K562 (cell line): ENCODE measurements around the gene GNAI1. TPM values are rescaled to one million over a fixed set of nuclear protein-coding genes. Genes with fewer than 3 reads are reported as not detected.
"Not testable (repeated sequence)": the region's sequence is repeated elsewhere in the genome, so short reads cannot be mapped to it uniquely, and the experiment has no call there.

Experiments
- ATAC-seq: fragments of 200-7000 bp; cut with Tn5 transposase; 3 replicates; pipeline ENCODE4 v1.9.1; 2020; ENCODE audit warnings: moderate library complexity
- BruUV-seq: library from RNA; stranded (reverse); fragments of 400-500 nt; replicated peaks from 2 replicates; lab custom pipeline; 2021; lab: Mats Ljungman, UMichigan
- CTCF ChIA-PET: fragments of 300-600 bp; formaldehyde crosslinking; extraction: SDS; loops from one replicate; lab custom pipeline; 2021; ENCODE audit warnings: low intra/inter-chr PET ratio; lab: Yijun Ruan, JAX
- POLR2A ChIA-PET: fragments of 300-600, 350-650 bp; sonication (Branson Sonifier 250); formaldehyde crosslinking; extraction: SDS; loops from one replicate; lab custom pipeline; 2021; ENCODE audit warnings: antibody characterized with exemption, inconsistent platforms; lab: Yijun Ruan, JAX
- DNase-seq, 4 experiments: peaks; one replicate each; pipeline versions ENCODE4 v3.0.0 to v3.0.0-alpha.2; 2011 to 2018; ENCODE audit warnings: low spot score in 3 of 4, mixed read lengths in 3 of 4; ENCODE audit errors: extremely low read depth in 1 of 4
- FAIRE-seq: peaks from 2 replicates; lab custom pipeline; 2011; peaks lifted over from hg19 to GRCh38; lab: Jason Lieb, UNC
- H2AFZ ChIP-seq: 2 replicates; pipeline ENCODE4 v1.6.0; 2011; ENCODE audit warnings: low read depth, low read length, control low read depth, inconsistent platforms
- H3K27ac ChIP-seq: fragments of 200-600 bp; 3 replicates; pipeline ENCODE4 v1.8.0; 2011; ENCODE audit warnings: low read depth, mild to moderate bottlenecking, control low read depth, inconsistent platforms, low read length, moderate library complexity, mixed read lengths; ENCODE audit errors: extremely low read depth
- H3K27me3 ChIP-seq, 2 experiments: fragments of 300-600 bp in 1 of 2; 2 replicates in 1 of 2; 3 replicates in 1 of 2; pipeline versions ENCODE4 v1.6.0 to v1.8.0; 2011; ENCODE audit warnings: inconsistent platforms in 2 of 2, low read length in 2 of 2, mild to moderate bottlenecking in 1 of 2, mixed read lengths in 1 of 2, moderate library complexity in 1 of 2; ENCODE audit not compliant: control insufficient read depth in 2 of 2, insufficient read depth in 2 of 2
- H3K36me3 ChIP-seq: fragments of 300-600 bp; 3 replicates; pipeline ENCODE4 v1.8.0; 2011; ENCODE audit warnings: mild to moderate bottlenecking, low read length, inconsistent platforms; ENCODE audit not compliant: control insufficient read depth, insufficient read depth
- H3K4me1 ChIP-seq, 2 experiments: fragments of 200-600 bp in 1 of 2; replicated peaks in 1 of 2; 2 replicates in 1 of 2; 3 replicates in 1 of 2; pipeline versions ENCODE4 v1.5.1 to v1.8.0; 2011; ENCODE audit warnings: inconsistent platforms in 2 of 2, low read length in 2 of 2, mild to moderate bottlenecking in 1 of 2, mixed read lengths in 1 of 2, moderate library complexity in 1 of 2; ENCODE audit not compliant: control insufficient read depth in 2 of 2, insufficient read depth in 2 of 2
- H3K4me2 ChIP-seq: 2 replicates; pipeline ENCODE4 v1.6.1; 2011; ENCODE audit warnings: low read length, control low read depth, inconsistent platforms, mixed read lengths; ENCODE audit not compliant: insufficient read depth
- H3K4me3 ChIP-seq: fragments of 200-600 bp; sonication (generic), shearing (Covaris generic); 2 replicates; pipeline ENCODE4 v1.5.1; 2016; ENCODE audit warnings: control low read depth, inconsistent platforms
- H3K79me2 ChIP-seq: fragments of 200-600 bp; 3 replicates; pipeline ENCODE4 v1.8.0; 2011; ENCODE audit warnings: low read length, inconsistent platforms; ENCODE audit not compliant: control insufficient read depth, insufficient read depth
- H3K9ac ChIP-seq, 2 experiments: 2 replicates each; pipeline versions ENCODE4 v1.6.0 to v1.6.1; 2011; ENCODE audit warnings: low read depth in 2 of 2, low read length in 2 of 2, control low read depth in 1 of 2, inconsistent platforms in 1 of 2, mild to moderate bottlenecking in 1 of 2, mixed read lengths in 1 of 2; ENCODE audit not compliant: insufficient read depth in 1 of 2
- H3K9me1 ChIP-seq: one replicate; pipeline ENCODE4 v1.6.0; 2011; ENCODE audit warnings: inconsistent platforms, mild to moderate bottlenecking, low read length, moderate library complexity; ENCODE audit not compliant: control insufficient read depth, insufficient read depth
- H3K9me3 ChIP-seq: replicated peaks from 2 replicates; pipeline ENCODE4 v1.5.1; 2011; ENCODE audit warnings: low read depth, low read length, inconsistent platforms; ENCODE audit not compliant: control insufficient read depth, insufficient read depth
- H4K20me1 ChIP-seq: replicated peaks from 2 replicates; pipeline ENCODE4 v1.6.1; 2011; ENCODE audit warnings: low read length, inconsistent platforms, mixed read lengths; ENCODE audit not compliant: control insufficient read depth, insufficient read depth
- CBFB ChIP-seq: sonication (generic); formaldehyde crosslinking; IDR thresholded peaks from 2 replicates; pipeline ENCODE4 v1.4.0; 2020; ENCODE audit warnings: mild to moderate bottlenecking, missing genetic modification reagents
- GTF2B ChIP-seq: IDR thresholded peaks from 2 replicates; pipeline ENCODE4 v1.6.1; 2011; ENCODE audit not compliant: insufficient read length; ENCODE audit errors: extremely low read depth
- SMARCE1 ChIP-seq: fragments of 450-650 bp; IDR thresholded peaks from 2 replicates; pipeline ENCODE4 v1.7.1; 2016; ENCODE audit warnings: mild to moderate bottlenecking
- STAT5B ChIP-seq: fragments of 250-450 bp; sonication (Bioruptor Pico); IDR thresholded peaks from 2 replicates; pipeline ENCODE4 v1.8.0; 2021; ENCODE audit warnings: mild to moderate bottlenecking, inconsistent platforms
- TARDBP ChIP-seq: fragments of 450-650 bp; IDR thresholded peaks from 2 replicates; pipeline ENCODE4 v1.6.1; 2016
- TEAD4 ChIP-seq, 2 experiments: sonication (generic) in 1 of 2; formaldehyde crosslinking in 1 of 2; IDR thresholded peaks; 2 replicates each; pipeline versions ENCODE4 v1.6.1 to v1.8.0; 2012 to 2022; ENCODE audit warnings: borderline replicate concordance in 1 of 2, inconsistent platforms in 1 of 2, low read length in 1 of 2, mild to moderate bottlenecking in 1 of 2, missing genetic modification reagents in 1 of 2
- ZBTB8A ChIP-seq: fragments of 450-650 bp; IDR thresholded peaks from 2 replicates; pipeline ENCODE4 v1.6.1; 2018; ENCODE audit warnings: mild to moderate bottlenecking, moderate library complexity; ENCODE audit not compliant: partially characterized antibody
- ZNF212 ChIP-seq: fragments of 450-650 bp; formaldehyde crosslinking; IDR thresholded peaks from 2 replicates; pipeline ENCODE4 v1.4.0; 2020; ENCODE audit warnings: mild to moderate bottlenecking
- ZNF75A ChIP-seq: fragments of 450-650 bp; formaldehyde crosslinking; IDR thresholded peaks from 2 replicates; pipeline ENCODE4 v1.4.0; 2020; ENCODE audit warnings: mild to moderate bottlenecking
- WGBS: fragments of 100-300 bp; shearing (Covaris generic); methylation state at CpG from one replicate; pipeline ENCODE4 v1.1.6; 2016; ENCODE audit warnings: low coverage, mixed read lengths; ENCODE audit not compliant: insufficient coverage; ENCODE audit errors: missing lambda C conversion rate; 5-methylcytosine and 5-hydroxymethylcytosine counted together
- in situ Hi-C: fragments of 300-500 bp; cut with MboI; formaldehyde crosslinking; loops from 4 replicates; pipeline ENCODE4 v1.15.0; 2018; ENCODE audit warnings: inconsistent platforms, mixed read lengths
- intact Hi-C: fragments of 100-400 bp; cut with micrococcal nuclease; formaldehyde crosslinking; loops from 2 replicates; pipeline ENCODE4 v1.14.2; 2022
- polyA plus RNA-seq, 8 experiments: library from polyadenylated mRNA; depleted of rRNA in 4 of 8; stranded (reverse) in 5 of 8; unstranded in 3 of 8; fragments of >200 nt; fragmentation: Nextera tagmentation in 2 of 8; fragmentation: Illumina TruSeq in 1 of 8; extraction: Ambion mirVana in 2 of 8; extraction: Trizol in 1 of 8; gene quantifications; 2 replicates each; pipeline versions ENCODE4 v1.2.1 to v1.2.3, GENCODE V29; 2011 to 2014; ENCODE audit warnings: inconsistent platforms in 1 of 8, missing spikeins in 1 of 8
- total RNA-seq, 7 experiments: library from RNA; depleted of rRNA in 6 of 7; stranded (reverse); fragments of >200 nt in 6 of 7; fragmentation: Illumina TruSeq in 2 of 7; extraction: Trizol in 2 of 7; gene quantifications; 2 replicates each; pipeline versions ENCODE4 v1.2.1 to v1.2.3, GENCODE V29; 2011 to 2021; ENCODE audit warnings: low replicate concordance in 1 of 7

GNAI1 gene
- total and polyA plus RNA-seq, 9 of the 15 experiments (the other 6 are each of a cell fraction or from before 2014, with no cell fraction given) = 0.03 to 0.13 (median 0.08) TPM; not detected in 6

GRCh38 chr7:80155374-80155773 lies 20.7 kb downstream of the GNAI1 start:
- FAIRE-seq (no peak), ATAC-seq (no peak), DNase-seq (no peak)
- Histone ChIP-seq H3K4me2 (no peak overlapping the region), H2AFZ (no peak overlapping the region), H3K27me3 (no peaks in the 10 kb centered on the region), H3K9me1 (no peaks in the 10 kb centered on the region), H3K4me3 (no peak overlapping the region), H3K79me2 (no peaks in the 10 kb centered on the region), H3K27ac (no peak overlapping the region), H3K9me3 (no peaks in the 10 kb centered on the region), H3K9ac (no peak overlapping the region), H4K20me1 (no peaks in the 10 kb centered on the region), H3K36me3 (no peaks in the 10 kb centered on the region), H3K4me1 (no peaks in the 10 kb centered on the region)
- TF ChIP-seq CBFB (CRISPR knock-in tag) (no peak), STAT5B (CRISPR knock-in tag) (no peak), TEAD4 (IDR thresholded peaks at IDR 0.05; ENCODE audit: low read length) (no peak), TEAD4 (CRISPR knock-in tag; IDR thresholded peaks at IDR 0.05; ENCODE audit: borderline replicate concordance) (no peak), ZNF212 (no peak), SMARCE1 (no peak), GTF2B (no peak), TARDBP (no peak), ZBTB8A (no peak), ZNF75A (CRISPR knock-in tag) (no peak)
- ChIA-PET POLR2A (no interaction called here), CTCF (no interaction called here)
- whole genome bisulfite sequencing = 0% methylated on average over 1 of the region's 1 CpG
- intact Hi-C loops = no loop called here
- no TSS peak for BruUV-seq
- in situ Hi-C loops = no loop called here

GRCh38 chr7:80157770-80158169 lies 23.1 kb downstream of the GNAI1 start:
- in situ Hi-C loops, DNase-seq, H3K36me3 ChIP-seq, POLR2A ChIA-PET, H4K20me1 ChIP-seq, H3K27me3 ChIP-seq, FAIRE-seq, intact Hi-C loops, ATAC-seq, H2AFZ ChIP-seq, CTCF ChIA-PET, H3K79me2 ChIP-seq, H3K9me3 ChIP-seq, BruUV-seq, H3K9ac ChIP-seq, H3K4me3 ChIP-seq, H3K4me2 ChIP-seq, H3K9me1 ChIP-seq, H3K4me1 ChIP-seq, H3K27ac ChIP-seq: not testable (repeated sequence)
- 2% methylated on average over 4 of the region's 4 CpGs for WGBS
